GM19023 (cell line): ENCODE results near the gene SLC4A1.
A peak's percentile ranks its signal among the peaks of the same experiment; 100 is the strongest.

Source experiments
- ATAC-seq: cut with Tn5 transposase; IDR thresholded peaks from one replicate; pipeline ENCODE4 v1.9.1; 2021; ENCODE audit warnings: mild to moderate bottlenecking, moderate library complexity; ENCODE audit not compliant: unreplicated experiment

SLC4A1 gene

DNA sequence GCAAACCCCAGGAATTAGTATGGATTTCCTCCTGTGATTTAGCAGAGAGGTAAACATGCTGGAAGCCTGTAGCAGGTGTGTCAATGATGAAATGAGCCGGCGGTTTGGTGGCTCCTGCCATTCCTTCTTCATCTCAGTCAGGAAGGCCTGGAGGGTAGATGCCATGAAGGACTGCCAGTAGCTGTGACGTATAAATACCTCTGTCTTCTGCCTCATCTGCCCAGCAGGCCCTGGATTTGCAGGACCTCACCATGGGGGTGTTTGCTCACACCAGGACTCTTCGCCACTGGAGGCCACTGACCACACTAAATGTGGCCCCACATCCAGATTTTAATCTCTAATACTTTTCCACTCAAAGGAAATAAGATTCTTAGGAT is 16.1 kb upstream of the SLC4A1 start:
- ATAC-seq, result no peak

GRCh38 chr17:44283344-44284023 is 15.5 kb upstream of the SLC4A1 start:
- ATAC-seq, result no peak

- ATAC-seq, result no peak
These were observed 14.3 kb upstream of the SLC4A1 start for GRCh38 chr17:44282264-44282663.

DNA sequence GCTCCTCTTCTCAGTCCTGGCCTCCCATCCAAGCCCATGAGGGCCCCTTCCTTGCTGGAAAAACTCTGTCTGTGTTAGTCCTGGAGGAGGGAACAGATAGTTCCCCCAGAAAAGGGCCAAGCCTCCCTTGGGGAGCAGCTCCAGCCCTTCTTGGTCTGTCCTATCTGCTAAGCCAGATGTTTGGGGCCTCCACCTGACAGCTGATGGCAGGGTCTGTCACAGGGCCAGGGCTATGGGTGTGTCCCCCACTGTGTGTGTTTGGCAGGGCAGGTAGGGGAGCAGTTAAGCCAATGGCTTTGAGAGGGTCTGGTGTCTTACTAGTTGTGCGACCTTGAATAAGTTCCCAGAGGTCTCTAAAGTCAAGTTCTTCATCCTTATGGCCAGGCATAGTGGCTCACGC is 13.6 kb upstream of the SLC4A1 start:
- no peak for ATAC-seq

GRCh38 chr17:44280392-44280937 is 12.5 kb upstream of the SLC4A1 start:
- ATAC-seq, result no peak

- ATAC-seq, result peak; percentile 80
These were observed 11.9 kb upstream of the SLC4A1 start for GRCh38 chr17:44279666-44280391.

DNA sequence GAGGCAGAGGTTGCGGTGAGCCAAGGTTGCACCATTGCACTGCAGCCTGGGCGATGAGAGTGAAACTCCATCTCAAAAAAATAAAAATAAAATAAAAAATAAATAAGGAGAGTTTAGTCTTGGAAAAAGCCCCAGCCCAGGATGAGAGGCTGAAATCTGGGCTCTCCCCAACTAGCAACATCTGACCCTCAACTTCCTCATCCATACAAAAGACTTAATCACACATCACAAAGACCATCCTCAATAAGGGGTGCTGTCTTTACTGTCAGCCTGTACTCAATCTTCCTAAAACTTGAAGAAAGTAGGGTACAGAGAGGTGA is 11.4 kb upstream of the SLC4A1 start:
- no peak for ATAC-seq

DNA sequence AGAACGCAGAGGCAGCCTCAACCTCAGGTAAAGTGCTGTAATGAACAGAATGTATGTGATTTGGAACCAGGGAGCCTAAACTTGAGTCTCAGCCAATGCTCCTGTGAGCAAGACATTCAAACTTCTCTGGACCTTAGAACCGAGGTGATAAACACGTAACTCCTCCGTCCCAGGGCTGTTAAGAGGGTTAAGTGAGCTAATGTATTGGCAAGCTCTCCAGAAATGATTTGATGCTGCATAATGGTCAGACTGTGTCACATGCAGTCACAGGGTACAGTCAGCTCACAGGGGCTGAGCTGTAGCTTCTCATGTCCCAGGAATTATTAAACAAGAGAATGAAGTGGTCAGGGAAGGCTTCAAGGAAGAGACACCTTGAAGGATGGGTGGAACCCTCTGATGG is 10.0 kb upstream of the SLC4A1 start:
- ATAC-seq, result no peak

DNA sequence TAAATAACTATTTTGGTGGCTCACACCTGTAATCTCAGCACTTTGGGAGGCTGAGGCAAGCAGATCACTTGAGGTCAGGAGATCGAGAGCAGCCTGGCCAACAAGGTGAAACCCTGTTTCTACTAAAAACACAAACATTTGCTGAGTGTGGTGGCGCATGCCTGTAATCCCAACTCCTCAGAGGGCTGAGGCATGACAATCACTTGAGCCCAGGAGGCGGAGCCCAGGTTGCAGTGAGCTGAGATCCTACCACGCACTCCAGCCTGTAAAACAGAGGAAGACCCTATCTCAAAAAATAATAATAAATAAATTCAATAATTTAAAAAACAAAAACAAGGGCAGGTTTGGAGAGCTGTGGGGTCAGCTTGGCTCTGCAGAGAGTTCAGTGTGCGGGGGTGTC is 5.7 kb upstream of the SLC4A1 start:
- ATAC-seq, result no peak

DNA sequence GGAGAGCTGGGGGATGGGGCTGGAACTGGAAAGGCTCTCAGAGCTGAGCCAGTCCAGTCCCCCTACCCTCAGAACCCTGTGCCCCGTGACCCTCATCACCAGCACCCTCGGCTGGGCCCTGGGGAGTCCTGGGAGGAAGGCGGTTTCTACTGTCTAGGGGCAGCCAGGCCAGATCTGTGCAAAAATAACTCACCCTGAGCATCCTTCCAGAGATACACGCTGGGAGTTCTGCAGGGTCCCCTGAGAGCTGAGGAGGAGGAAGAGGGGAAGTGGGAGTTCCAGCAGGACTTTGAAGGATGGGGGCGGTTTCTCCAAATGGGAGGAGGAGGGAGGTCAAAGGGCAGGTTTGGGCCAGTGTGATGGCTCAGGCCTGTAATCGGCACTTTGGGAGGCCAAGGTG is 5.0 kb upstream of the SLC4A1 start:
- ATAC-seq, result no peak

DNA sequence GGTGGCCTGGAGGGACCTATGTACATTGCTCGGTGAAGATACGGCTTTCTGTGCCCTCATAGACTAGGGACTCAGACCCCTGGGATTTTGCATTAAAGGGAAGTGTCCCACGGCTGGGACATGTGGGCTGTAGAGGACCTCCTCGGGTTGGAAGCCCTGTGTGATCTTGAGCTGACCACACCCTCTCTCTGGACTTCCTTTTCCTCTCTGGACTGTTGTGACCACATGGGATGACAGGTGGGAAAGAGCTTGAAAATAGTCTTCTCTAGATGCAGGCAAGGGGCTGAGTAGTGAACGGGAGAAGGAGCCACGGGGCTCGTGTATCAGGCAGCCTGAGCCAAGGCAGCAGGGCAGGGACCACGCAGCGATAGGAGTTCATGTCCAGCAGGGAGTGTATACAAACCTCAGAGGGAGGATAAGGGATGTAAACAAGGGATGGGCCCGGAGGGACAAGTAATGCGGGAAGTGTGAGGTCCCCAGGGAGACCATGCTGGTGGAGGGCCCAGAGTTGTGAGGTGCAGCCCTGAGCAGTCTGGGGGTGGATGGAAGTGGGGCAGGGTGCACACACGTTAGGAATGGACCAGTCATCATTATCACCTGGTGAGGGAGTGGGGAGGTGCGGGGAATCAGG is 4.5 kb upstream of the SLC4A1 start:
- no peak for ATAC-seq

- no peak for ATAC-seq
These were observed 1.8 kb upstream of the SLC4A1 start for GRCh38 chr17:44269535-44270240.

GRCh38 chr17:44268709-44269534 is 987 bp upstream of the SLC4A1 start:
- no peak for ATAC-seq

DNA sequence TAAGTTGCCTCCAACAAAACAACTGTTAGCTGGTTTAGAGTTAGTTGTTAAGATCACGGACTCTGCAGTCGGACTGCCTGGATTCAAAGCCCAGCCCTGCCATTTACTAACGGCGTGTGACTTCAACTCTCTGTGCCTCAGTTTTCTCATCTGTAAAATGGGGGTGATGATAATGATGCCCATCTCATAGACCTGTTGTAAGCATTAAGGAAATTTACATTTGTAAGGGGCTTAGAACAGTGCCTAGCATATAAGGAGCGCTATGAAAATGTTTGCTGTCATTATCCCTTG is 825 bp downstream of the SLC4A1 start:
- no peak for ATAC-seq

DNA sequence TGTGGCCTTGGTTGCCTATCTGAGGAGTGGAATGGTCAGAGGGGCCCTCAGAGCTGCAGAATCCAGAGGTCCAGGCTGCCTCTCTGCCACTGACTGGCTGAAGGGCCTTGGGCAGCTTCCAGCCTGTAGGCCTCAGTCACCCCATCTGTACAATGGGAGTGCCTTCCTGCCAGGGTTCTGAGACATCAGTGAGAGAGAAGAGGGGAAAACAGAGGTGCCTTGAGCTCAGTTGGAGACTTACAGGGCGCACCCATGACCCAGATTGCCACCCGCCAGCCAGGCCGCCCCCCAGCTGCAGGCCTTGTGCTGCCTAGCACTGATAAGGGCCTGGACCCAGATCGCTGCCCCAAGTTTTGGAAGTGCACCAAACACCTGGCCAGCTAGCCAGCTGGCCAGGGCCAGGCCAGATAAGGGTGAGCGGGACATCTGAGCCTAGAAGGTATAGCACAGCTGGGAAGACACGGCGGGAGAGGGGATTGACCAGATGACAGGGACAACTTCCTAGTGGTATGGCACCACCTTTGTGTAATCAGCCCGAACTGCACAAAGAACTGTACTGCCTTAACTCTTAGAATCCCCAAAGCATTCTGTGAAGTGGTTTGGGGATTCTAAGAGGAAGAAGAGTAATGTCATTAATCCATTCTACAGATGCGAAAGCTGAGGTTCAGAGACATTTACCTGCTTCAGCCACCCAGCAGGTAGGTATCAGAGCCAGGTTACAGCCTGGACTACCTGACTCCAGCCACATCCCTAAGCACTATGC is 1.4 kb downstream of the SLC4A1 start:
- ATAC-seq, result no peak

GRCh38 chr17:44263345-44263902 is 4.5 kb downstream of the SLC4A1 start:
- ATAC-seq, result no peak

DNA sequence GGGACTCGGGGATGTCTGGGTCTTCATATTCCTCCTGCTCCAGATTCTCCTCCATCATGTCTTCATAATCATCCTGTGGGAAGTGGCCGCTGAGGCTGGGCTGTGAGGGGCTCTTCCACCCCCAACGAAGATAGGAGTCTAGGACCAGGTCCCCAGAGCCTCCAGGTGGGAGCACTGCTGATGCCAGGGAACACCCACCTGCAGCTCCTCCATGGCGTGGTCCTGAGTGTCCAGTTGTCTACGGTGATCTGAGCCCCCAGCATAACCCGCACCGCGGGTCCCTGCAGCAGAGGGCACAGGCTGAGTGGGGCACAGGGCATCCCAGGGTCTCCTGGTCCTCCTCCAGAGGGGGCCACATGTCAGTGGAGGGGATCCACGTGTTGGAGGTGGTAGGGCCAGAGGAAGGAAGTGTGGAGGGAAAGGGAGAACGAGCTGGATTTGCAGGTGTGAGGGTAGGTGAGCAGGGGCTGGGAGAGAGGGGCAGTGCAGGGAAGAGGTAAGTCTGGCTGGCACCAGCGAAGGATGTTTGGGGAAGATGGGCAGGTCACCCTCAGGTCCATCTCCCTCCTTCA is 5.2 kb downstream of the SLC4A1 start:
- ATAC-seq, result no peak

- no peak for ATAC-seq
These were observed 7.6 kb downstream of the SLC4A1 start for GRCh38 chr17:44260296-44260695.

DNA sequence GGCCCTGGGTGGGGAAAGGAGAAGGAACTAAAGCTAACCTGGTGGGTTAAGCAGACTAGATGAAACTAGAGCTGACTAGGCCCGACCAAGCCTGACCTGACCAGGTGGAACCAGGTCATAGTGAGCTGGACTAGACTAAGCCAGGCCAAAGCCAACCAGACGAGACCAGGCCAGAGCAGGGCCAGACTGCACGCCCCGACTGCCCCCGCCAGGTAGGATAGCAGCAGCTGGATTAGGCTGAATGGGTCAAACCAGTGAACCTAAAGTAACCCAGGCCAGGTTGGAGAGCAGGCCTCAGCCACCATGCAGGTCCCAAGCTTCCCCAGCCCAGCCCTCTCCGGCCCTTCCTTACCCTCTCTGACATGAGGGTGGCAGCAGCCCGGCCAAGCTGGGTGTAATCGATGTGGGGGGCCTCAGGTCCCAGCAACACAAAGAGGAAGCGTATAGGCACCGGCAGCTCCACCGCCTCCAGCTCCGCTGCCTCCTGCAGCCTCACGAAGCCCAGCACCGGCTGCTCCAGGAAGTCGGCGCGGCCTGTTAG is 9.1 kb downstream of the SLC4A1 start:
- ATAC-seq, result no peak
